Ishikawa (cell line): Measurements from ENCODE around the gene ADGRB2.

Experiments
- CEBPB ChIP-seq: IDR thresholded peaks from 2 replicates; pipeline ENCODE4 v1.6.1; 2012
- CREB1 ChIP-seq: IDR thresholded peaks from 2 replicates; pipeline ENCODE4 v1.6.1; 2012; ENCODE audit warnings: low read depth
- EGR1 ChIP-seq: IDR thresholded peaks from 2 replicates; pipeline ENCODE4 v1.6.1; 2012
- EP300 ChIP-seq: IDR thresholded peaks from 2 replicates; pipeline ENCODE4 v1.6.1; 2012; ENCODE audit warnings: borderline replicate concordance
- FOXM1 ChIP-seq: IDR thresholded peaks from 2 replicates; pipeline ENCODE4 v1.6.1; 2012; ENCODE audit warnings: low read depth, borderline replicate concordance
- NFIC ChIP-seq: IDR thresholded peaks from 2 replicates; pipeline ENCODE4 v1.6.1; 2012
- RAD21 ChIP-seq: IDR thresholded peaks from 2 replicates; pipeline ENCODE4 v1.6.1; 2012; ENCODE audit warnings: low read depth
- TAF1 ChIP-seq: IDR thresholded peaks from 2 replicates; pipeline ENCODE4 v1.6.1; 2012; ENCODE audit warnings: low read depth, mild to moderate bottlenecking
- TCF12 ChIP-seq: IDR thresholded peaks from 2 replicates; pipeline ENCODE4 v1.6.1; 2012; ENCODE audit warnings: low read depth
- TEAD4 ChIP-seq: IDR thresholded peaks from 2 replicates; pipeline ENCODE4 v1.6.1; 2012
- YY1 ChIP-seq: IDR thresholded peaks from 2 replicates; pipeline ENCODE4 v1.6.1; 2012; ENCODE audit warnings: low read depth
- ZBTB7A ChIP-seq: IDR thresholded peaks from 2 replicates; pipeline ENCODE4 v1.6.1; 2012; ENCODE audit warnings: low read depth
- TF ChIP-seq, protein P1 (sequence below): IDR thresholded peaks from 2 replicates; pipeline ENCODE4 v1.6.1; 2012; ENCODE audit warnings: low read depth, mild to moderate bottlenecking
- TF ChIP-seq, protein P2 (sequence below): IDR thresholded peaks from 2 replicates; pipeline ENCODE4 v1.6.1; 2012
- TF ChIP-seq, protein P3 (sequence below): IDR thresholded peaks from 2 replicates; pipeline ENCODE4 v1.6.1; 2012

Gene ADGRB2

DNA sequence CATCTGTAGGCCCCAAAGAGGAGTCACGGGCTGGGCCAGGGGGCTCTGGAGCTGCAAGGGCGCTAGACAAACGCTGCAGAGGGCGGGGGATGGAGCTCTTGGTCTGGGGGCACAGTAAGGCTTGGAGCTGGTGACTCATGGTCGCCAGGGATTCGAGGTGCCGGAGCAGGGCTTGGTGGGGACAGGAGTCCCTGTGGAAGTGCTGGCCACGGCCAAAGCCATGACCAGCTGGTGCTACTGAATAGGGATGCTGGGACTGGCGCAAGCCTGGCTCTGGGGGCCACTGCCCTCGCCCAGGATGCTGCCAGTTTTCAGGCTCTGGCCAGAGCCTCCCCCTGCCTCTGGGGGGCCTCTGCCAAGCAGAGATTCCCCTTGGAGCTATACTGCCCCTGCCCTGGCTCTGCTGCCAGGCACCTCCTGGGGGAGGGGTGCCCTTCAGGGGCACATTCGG, 26.5 kb upstream of the ADGRB2 start:
- TF ChIP-seq FOXM1 (no peak), ZBTB7A (no peak), CEBPB (no peak), TCF12 (no peak), EGR1 (no peak), RAD21 (no peak), NFIC (no peak), TEAD4 (no peak), YY1 (no peak)
- TF ChIP-seq, protein P1, sequence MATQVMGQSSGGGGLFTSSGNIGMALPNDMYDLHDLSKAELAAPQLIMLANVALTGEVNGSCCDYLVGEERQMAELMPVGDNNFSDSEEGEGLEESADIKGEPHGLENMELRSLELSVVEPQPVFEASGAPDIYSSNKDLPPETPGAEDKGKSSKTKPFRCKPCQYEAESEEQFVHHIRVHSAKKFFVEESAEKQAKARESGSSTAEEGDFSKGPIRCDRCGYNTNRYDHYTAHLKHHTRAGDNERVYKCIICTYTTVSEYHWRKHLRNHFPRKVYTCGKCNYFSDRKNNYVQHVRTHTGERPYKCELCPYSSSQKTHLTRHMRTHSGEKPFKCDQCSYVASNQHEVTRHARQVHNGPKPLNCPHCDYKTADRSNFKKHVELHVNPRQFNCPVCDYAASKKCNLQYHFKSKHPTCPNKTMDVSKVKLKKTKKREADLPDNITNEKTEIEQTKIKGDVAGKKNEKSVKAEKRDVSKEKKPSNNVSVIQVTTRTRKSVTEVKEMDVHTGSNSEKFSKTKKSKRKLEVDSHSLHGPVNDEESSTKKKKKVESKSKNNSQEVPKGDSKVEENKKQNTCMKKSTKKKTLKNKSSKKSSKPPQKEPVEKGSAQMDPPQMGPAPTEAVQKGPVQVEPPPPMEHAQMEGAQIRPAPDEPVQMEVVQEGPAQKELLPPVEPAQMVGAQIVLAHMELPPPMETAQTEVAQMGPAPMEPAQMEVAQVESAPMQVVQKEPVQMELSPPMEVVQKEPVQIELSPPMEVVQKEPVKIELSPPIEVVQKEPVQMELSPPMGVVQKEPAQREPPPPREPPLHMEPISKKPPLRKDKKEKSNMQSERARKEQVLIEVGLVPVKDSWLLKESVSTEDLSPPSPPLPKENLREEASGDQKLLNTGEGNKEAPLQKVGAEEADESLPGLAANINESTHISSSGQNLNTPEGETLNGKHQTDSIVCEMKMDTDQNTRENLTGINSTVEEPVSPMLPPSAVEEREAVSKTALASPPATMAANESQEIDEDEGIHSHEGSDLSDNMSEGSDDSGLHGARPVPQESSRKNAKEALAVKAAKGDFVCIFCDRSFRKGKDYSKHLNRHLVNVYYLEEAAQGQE, result no peak

DNA sequence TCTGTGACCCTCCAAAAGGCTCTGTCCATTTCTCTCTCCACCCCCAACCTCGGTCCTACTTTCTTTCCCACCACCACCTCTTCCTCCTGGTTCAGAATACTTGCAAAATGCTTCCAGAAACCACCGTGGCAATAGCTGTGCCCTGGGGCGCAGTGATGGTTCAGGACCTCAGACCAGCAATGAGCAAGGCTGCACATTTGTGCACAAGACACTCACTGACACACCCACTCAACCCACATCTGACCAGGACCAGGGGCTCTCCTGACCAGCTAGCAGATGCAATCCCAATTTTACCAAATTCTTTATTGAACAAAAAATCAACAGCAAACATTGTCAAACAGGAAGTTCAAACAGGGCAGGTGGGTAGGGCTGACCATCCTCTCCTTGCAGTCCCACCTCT, 26.0 kb upstream of the ADGRB2 start:
- TF ChIP-seq, protein P2, sequence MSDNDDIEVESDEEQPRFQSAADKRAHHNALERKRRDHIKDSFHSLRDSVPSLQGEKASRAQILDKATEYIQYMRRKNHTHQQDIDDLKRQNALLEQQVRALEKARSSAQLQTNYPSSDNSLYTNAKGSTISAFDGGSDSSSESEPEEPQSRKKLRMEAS, result no peak
- TF ChIP-seq NFIC, result no peak
- no peak for TF ChIP-seq YY1
- TF ChIP-seq EGR1, result no peak
- no peak for TF ChIP-seq TEAD4
- TF ChIP-seq FOXM1, result no peak
- no peak for TF ChIP-seq EP300
- TF ChIP-seq CEBPB, result no peak
- TF ChIP-seq RAD21, result no peak

DNA sequence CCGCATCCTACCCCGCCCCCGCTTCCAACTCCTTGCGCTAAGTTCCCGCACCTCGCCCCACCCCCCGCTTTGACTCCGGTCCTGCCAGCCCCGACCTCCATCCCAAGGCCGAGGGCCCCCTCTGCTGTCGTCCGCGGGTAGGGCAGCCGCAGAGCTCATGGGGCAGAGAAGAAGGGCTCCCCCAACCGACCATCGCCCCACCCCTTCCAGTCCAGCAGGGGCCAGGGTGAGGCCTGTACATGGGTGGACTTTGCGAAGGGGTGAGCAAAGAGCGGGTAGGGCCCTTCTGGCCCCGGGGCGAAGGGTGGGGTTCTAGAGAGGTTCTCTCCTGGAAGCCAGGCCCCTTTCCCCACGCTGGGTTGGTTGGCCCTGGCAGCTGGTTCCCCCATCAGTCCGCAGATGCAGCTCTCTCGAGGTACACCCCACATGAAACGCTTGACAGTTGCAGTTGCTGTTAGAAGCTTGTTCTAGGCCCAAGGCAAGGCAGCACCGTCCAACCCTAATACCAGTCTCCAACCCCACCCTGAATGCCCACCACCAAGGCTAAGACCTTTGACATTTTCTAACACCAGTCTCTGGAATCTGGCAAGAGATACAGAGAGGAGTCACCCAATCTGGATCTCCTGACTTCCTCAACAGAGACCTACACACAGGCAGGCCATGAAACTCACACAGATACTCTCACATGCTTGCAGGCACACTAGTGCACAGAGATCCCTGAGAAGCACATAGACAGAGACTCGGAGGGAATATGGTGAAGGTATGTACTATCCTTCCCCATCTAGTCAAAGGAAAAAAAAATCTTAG, 25.3 kb upstream of the ADGRB2 start:
- TF ChIP-seq RAD21 (peak; percentile 98), EGR1 (no peak), EP300 (no peak), CEBPB (no peak), ZBTB7A (peak; percentile 34; the same call in 1 of the 2 replicates)
- TF ChIP-seq, protein P2, result no peak

DNA sequence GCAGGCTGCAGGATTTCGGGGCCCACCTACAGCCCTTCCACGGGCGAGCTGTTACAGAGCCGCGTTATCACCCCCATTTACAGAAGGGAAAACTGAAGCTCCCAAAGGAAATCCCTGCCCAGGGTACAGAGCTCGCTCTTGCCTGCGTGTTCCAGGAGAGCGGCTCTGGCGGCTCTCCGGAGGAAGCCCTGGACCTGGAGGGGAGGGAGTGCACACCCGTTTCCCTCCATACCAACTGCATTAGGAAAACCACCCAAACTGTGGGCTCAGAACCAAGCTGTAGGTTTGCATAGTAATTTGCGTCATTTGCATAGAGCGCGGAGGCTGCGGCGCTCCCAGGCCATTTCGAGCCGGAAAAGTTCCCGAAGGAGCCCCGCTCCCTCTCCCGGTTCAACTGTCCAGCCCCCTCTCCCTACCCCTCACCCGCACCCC, 24.7 kb upstream of the ADGRB2 start:
- TF ChIP-seq CREB1, result no peak
- TF ChIP-seq RAD21, result no peak
- TF ChIP-seq TCF12, result no peak
- TF ChIP-seq NFIC, result no peak
- TF ChIP-seq, protein P2, result no peak

DNA sequence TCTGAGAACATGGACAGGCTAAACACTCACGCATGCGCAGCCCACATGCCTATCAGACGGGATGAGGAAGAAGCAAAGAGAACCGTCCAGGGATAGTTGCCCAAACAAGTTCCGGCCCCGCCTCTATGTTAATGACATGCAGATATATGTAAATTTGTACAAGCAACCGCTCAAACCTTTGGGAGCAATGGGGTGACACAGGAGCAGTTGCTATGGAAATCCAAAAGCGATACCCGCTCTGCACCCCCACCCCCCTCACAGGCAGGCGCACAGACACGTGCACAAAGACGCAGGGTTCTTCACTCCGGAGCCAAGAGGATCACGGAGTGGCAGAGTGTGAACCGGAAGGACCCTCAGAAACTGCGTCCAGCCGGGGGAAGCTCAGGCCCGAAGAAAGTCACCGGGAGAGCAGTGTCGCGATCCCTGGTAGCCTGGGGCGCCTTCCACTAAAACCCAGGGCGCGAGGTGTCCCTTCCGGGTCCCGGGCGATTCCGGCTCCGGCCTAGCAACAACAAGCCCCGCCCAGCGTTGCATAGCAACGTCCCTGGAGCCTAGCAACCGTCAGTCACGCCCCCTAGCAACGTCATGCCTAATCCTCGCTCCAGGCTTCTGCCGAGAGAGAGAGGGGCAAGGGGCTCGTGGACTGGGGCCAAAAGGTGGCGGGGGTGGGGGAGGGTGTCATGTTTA, 24.1 kb upstream of the ADGRB2 start:
- TF ChIP-seq, protein P1, result no peak
- TF ChIP-seq, protein P2, result peak; percentile 84
- TF ChIP-seq TAF1, result peak; percentile 40; the same call in 1 of the 2 replicates
- no peak for TF ChIP-seq RAD21
- 0 out of 2 replicates have a peak, but pooled peaks have one; percentile 41 for TF ChIP-seq ZBTB7A

DNA sequence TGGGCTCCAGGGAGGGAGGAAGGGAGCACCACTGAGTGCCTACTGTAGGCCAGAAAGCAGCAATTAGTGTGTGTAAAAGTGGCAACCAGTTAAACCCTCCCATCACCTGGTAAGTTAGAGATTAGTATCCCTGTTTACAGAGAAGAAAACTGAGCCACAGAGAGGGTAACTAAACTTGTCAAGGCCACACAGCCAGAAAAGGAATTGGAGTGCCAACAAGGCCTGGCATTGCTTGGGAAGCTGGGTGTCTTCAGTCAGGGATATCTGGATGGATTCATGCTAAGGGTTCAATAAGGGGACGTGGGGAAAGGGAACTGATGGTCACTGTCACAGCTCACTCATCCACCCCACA, 23.6 kb upstream of the ADGRB2 start:
- TF ChIP-seq EP300 (no peak), RAD21 (no peak), FOXM1 (no peak), TEAD4 (no peak), TCF12 (no peak)
- TF ChIP-seq, protein P2, result no peak
- TF ChIP-seq, protein P3, sequence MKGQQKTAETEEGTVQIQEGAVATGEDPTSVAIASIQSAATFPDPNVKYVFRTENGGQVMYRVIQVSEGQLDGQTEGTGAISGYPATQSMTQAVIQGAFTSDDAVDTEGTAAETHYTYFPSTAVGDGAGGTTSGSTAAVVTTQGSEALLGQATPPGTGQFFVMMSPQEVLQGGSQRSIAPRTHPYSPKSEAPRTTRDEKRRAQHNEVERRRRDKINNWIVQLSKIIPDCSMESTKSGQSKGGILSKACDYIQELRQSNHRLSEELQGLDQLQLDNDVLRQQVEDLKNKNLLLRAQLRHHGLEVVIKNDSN, result no peak
